Breast epithelium (tissue), 3 donors: ENCODE data around the gene MTG1.

Experiments
- POLR2A ChIP-seq: fragments of 450-650 bp; IDR thresholded peaks from one replicate; pipeline ENCODE4 v1.6.1; 2016; ENCODE audit warnings: antibody characterized with exemption, mild to moderate bottlenecking, moderate library complexity
- POLR2AphosphoS5 ChIP-seq, 3 donors: sonication (generic); formaldehyde crosslinking; IDR thresholded peaks; one replicate each; pipeline ENCODE4 v1.6.1; 2017; ENCODE audit warnings: antibody characterized with exemption in 3 of 3
- TF ChIP-seq, protein P1 (sequence below), 3 donors: fragments of 450-650 bp; IDR thresholded peaks; one replicate each; pipeline ENCODE4 v1.5.1; 2016 to 2017; ENCODE audit warnings: antibody characterized with exemption in 3 of 3, mild to moderate bottlenecking in 3 of 3, moderate library complexity in 3 of 3

DNA sequence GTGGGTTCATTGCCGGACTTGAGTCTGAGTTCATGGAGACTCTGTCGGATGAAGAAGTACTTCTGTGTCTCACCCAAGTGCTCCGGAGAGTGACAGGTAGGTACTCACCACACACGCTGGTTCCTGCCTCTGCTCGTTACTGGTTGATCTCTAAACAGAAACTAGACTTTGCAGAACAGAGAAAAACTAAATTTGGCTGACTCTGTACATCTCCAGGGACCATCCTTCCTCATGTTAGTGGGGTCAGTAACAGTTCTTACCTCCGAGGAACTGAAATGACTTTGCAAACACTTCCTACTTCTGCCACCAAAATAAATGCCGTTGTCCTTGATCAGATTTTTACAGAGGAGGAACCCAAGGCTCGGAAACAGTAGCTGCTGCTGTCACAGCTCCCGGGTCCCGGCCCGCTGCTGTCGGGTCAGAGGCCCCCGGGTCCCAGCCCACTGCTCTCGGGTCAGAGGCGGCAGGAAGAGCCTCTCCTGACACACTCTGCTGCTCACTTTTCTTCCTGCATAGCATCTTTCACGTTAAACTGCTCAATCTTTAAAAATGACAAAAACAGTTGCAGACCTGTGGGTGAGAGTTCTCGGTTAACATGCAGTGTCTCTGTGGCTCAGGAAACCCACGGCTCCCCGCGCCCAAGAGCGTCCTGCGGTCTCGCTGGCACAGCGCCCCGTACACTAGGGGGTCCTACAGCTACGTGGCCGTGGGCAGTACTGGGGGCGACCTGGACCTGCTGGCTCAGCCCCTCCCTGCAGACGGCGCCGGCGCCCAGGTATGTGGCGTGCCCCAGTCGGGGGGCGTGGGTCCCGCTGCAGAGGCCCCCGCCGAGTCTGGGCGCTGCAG, 4.8 kb upstream of the MTG1 start:
- TF ChIP-seq POLR2AphosphoS5 (IDR thresholded peaks at IDR 0.05) (no peak), POLR2A (no peak)
- TF ChIP-seq, protein P1, sequence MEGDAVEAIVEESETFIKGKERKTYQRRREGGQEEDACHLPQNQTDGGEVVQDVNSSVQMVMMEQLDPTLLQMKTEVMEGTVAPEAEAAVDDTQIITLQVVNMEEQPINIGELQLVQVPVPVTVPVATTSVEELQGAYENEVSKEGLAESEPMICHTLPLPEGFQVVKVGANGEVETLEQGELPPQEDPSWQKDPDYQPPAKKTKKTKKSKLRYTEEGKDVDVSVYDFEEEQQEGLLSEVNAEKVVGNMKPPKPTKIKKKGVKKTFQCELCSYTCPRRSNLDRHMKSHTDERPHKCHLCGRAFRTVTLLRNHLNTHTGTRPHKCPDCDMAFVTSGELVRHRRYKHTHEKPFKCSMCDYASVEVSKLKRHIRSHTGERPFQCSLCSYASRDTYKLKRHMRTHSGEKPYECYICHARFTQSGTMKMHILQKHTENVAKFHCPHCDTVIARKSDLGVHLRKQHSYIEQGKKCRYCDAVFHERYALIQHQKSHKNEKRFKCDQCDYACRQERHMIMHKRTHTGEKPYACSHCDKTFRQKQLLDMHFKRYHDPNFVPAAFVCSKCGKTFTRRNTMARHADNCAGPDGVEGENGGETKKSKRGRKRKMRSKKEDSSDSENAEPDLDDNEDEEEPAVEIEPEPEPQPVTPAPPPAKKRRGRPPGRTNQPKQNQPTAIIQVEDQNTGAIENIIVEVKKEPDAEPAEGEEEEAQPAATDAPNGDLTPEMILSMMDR (IDR thresholded peaks at IDR 0.05), result no peak
